HTR-8/SVneo (cell line): ENCODE measurements around the gene PHLDA3.
A peak's percentile ranks its signal among the peaks of the same experiment; 100 is the strongest.

ENCODE experiments used
- DNase-seq: peaks from one replicate; pipeline ENCODE4 v3.0.0; 2011; ENCODE audit warnings: low spot score, mixed read lengths; ENCODE audit not compliant: insufficient read length
- FAIRE-seq: peaks from 2 replicates; lab custom pipeline; 2011; peaks lifted over from hg19 to GRCh38; lab: Jason Lieb, UNC

Gene PHLDA3

GRCh38 chr1:201468501-201468843 lies 516 bp downstream of the PHLDA3 start:
- DNase-seq, result no peak

DNA sequence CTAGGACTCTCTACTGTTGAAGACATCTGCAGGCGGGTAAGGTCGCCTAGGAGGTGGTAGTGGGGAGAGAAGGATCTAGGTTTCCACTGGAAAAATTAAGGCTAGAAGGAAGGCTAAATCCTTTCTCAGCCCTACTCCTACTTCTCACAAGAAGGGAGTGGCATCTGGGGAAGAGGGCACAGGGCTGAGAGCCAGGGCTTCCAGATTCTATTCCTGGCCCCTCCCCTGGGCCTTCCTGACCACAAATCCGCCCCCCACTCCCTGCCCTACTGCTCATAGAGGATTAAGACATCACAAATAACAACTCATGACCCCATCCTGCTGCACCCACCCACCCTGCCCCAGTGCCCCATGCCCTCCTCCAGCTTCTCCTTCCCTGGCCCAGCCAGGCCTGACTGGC lies 2.5 kb downstream of the PHLDA3 start:
- DNase-seq (no peak), FAIRE-seq (no peak)

More at GRCh38 chr1:201468501-201468843, 516 bp downstream of the PHLDA3 start:
- FAIRE-seq, result no peak

DNA sequence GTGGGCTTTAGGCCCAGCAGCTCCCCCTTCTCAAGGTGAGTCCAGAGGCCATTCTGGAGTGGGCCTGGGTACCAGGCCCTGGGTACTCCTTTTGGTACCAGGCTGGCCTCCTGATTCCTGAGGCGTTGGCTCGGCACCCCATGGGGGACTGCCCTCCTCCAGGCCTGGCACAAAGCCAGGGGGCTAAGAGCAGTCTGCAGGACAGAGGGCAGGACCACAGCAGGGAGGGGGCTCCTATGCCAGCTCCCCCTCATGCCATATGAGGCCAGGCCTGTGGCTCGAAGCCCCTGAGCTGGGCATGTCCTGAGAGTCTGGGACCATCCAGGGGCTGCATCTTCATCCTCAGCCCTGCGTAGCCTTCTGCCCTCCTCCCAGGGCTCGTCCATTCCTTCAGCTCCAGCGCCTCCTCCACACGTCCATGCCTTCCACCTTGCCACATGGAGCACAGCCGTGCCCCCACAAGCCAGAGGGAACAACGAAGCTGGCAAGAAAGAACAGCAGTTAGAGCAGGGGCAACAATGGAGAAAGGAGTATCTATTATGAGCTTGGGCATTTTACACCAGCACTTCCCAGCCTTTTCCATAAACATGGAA lies 3.2 kb downstream of the PHLDA3 start:
- DNase-seq (no peak), FAIRE-seq (peak; percentile 9)

- FAIRE-seq (peak; percentile 36), DNase-seq (no peak)
Measured at GRCh38 chr1:201463071-201463552, 5.9 kb downstream of the PHLDA3 start.

DNA sequence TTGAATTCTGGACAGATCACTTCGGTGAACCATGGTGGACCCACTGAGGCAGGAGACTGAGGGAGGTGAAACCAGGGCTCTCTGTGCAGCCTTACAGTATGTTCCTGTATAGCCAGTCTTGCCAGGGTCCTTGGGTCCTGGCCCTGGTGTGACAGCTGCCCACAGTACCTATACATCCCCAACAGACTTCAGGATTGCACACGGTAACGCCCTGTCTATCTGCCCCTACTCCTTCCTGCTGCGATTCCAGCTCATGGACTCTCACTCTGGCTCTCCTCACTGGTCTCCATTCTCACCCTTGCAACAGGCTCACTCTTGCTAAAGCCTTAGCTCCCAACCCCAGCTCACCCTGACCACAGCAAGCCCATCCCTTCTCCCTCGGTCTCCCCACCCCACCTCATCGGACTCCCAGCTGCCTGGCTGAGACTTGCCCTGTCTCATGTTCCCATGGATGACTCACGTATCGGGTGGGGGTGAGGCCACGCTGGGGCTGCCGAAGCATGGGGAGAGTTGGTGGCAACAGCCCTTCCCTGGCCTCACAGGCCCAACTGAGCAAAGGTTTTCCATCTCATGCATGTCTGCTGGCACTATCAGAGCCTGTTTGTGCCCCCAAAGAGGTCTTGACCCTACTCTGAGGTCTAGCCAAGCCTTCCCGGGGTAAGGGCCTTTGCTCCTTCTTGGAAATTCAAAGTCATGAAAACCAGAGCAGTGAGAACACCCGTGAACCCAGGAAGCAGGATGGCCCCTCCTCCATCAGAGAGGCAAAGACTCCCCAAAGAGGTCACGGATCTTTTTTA lies 7.1 kb downstream of the PHLDA3 start:
- DNase-seq (peak; percentile 91), FAIRE-seq (peak; percentile 98)

DNA sequence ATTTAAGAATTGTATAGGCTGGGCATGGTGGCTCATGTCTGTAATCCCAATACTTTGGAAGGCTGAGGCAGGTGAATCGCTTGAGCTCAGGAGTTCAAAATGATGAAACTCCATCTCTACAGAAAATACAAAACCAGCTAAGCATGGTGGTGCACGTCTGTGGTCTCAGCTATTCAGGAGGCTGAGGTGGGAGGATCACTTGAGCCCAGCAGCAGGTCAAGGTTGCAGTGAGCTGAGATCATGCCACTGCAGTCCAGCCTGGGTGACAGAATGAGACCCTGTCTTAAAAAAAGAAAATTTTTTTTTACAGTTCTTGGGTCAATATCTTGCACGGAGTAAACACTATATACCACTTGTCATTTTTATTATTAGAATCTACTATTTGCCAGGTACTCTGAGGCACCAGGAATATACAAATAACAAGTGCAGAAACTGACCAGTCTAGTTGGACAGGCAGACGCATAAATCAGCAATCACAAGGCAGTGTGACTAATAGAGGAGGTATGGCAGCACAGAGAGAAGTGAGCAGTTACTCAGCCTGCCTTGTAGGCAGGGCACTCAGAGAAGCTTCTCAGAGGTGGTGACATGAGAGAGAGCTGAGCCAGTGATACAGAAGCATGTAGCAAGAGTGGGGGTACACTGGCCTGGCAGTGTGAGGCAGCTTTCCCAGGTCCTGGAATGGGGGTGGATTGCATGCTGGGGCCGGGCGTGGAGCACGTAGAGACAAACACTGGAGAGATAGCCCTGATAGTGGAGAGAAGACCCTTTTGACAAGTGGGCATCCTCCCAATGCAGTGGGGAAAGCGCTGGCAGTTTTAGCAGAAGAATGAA lies 8.0 kb downstream of the PHLDA3 start:
- DNase-seq (peak; percentile 91), FAIRE-seq (peak; percentile 82)

DNA sequence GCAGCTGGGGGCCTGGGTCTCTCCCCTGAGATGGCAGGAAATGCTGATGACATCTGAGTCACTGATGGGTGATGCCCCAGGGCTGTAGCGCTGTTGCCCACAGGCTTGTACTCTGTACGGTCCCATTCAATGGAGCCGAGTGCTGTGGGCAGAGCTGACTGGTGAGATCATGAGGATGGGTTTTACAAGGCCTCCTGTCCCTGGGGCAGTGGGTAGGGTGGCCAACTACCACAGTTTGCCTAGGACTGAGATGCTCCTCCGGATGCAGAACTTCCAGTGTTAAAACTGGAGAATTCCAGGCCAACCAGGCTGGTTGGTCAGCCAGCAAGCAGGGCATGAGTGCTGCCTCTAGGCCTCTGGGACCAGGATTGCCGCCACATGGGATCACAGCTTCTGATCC lies 9.2 kb downstream of the PHLDA3 start:
- FAIRE-seq, result no peak

DNA sequence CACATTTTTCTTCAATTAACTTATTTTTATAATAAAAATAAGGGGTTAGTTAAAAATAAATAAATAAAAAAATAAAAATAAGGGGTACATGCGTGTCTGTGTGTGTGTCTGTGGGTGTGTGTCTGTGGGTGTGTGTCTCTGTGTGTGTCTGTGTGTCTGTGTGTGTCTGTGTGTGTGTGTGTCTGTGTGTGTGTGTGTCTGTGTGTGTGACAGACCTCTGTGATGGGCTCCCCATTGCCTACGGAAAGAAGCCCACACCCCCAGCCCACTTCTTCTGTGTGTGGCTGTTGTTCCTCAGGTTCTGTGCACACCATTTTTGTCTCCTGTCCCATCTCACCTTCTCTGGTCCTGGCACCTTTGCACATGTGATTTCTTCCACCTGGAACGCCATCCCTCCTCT lies 9.9 kb downstream of the PHLDA3 start:
- FAIRE-seq (peak; percentile 66), DNase-seq (no peak)

More for the DNA sequence above, 9.2 kb downstream of the PHLDA3 start:
- no peak for DNase-seq

DNA sequence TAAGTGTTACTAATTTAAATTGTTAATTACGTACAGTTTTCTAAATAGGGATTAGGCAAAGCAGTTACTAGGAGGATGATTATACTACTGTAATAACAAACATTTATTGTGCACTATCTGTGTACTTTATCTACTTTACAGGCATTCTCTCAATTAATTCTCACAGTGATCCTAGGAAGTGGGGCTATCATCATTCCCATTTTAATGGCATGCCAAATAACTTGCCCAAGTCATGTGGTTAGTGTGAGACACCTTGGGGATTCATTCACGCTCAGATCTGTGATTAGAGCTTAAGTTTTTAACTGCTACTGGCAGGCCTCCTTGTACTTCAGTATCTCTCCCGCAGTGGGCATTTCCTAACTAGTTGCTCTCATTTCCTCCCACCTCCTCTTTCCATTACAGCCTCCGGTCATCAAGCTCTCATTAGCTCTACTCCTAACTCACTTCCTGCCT lies 11.5 kb downstream of the PHLDA3 start:
- no peak for DNase-seq
- no peak for FAIRE-seq

DNA sequence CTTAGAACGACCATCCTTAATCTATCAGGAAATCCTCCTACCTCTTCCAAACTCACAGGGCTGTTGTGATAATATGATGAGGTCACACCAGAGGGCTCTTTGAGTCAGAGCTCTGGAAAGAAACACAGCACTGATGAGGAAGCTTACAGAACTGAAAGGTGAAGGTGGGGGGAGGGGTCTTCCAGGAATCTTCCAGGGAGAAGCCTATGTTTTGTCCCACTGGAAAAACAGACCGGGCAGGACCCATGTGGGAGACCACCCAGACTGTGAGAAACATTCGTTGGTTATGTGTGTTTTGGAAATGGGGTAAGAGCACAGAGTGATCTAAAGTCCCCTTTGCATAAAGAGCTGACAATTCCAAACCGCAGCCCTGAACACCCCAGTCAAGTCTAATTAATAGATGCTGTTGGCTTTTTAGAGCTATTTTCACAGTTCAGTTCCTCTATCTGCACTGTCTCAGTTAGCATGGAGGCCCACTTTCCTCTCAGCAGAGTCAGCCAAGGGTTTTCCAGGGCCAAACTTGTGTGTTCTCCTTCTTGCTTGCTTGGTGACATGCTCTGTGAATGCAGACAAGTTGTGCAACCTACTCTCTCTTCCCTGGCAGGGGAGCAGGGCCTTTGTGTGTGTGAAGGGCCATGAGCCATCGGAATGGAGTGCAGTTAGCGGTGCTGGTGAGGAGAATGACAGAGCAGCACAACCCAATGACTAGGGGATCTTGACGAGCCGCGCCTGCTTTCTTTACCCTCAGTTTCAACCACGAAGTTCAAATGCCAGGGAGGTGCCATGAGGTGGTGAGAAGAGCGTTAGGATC lies 12.3 kb downstream of the PHLDA3 start:
- no peak for DNase-seq
- FAIRE-seq, result no peak

DNA sequence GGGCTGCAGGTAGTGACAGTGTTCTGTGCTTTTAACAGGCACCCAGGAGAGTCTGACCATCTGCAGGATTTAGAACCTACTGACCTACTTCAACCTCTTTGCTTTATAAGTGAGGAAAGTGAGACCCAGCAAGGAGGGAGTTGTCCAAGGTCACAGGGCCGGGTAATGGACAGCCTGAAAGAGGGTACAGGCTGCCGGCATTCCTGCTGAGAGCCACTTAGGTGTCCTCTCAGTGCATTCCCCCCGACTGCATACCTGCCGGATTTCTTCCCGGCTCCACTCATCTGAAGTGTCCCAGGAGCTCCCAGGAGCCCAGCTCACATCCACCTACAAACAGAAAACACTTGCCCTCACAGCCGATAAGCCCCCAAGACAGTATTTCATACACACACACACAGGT lies 13.9 kb downstream of the PHLDA3 start:
- DNase-seq (no peak), FAIRE-seq (no peak)

DNA sequence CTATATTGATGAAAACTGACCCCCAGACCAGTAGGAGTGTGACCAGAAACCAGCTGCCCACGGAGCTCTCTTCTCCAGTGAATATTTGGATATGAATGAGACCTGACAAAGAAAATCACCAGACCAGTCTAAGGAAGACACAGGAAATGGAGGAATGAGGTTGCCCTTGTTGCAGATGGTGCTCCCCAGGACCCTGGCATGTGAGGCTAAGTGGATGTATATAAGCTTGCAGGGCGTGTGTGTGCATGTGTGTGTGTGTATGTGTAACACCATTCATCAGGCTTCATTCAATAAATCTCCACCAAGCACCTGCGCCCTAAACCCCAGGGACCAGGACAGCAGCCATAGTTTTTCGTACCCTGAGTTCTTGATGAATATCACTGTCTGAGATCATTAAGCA lies 14.4 kb downstream of the PHLDA3 start:
- FAIRE-seq (no peak), DNase-seq (no peak)

DNA sequence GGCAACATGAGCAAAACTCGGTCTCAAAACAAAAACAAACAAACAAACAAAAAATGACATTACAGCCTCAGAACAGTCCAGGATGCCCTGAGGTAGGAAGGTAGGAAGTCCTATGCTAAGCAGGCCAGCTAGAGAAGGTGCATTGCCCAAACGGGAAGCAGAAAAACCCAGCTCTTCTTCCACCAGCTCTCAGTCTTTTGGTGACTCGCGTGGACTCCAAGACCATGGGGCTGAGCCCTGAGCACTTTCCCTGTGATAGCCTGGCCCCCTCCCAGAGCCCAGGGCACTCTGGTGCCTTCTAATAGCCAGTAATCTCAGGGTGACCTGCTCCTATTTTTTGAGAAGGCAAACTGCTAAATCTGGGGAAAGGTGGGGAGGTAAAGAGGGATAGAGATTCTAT lies 16.1 kb downstream of the PHLDA3 start:
- DNase-seq, result no peak
- FAIRE-seq, result no peak

DNA sequence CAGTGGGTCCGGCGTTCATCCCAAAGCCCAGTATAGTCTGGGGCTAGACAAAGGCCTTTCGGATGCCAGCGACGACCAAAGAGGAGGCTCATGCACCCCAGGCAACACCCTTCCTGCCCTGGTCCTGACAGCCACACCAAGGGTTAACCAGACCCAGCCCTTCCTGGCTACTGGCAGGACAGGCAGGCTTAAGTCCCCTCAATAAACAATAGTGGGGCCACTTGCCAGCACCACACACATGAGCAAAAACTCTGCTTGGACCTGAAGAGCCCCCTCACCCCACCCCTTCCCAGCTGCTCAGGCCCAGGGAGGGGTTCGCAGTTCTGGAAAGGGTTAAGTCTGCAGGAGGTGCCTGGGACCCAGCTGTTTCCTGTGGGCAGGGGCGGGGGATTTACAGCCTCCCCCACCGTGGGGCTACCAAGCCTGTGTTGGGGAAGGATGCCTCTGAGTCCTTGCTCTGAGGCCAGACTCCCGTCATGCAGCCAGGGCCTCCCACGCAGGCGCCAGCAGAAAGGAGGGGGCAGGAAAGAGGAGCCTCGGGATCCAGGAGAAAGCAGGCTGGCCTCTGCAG lies 18.2 kb downstream of the PHLDA3 start:
- no peak for FAIRE-seq
- no peak for DNase-seq

DNA sequence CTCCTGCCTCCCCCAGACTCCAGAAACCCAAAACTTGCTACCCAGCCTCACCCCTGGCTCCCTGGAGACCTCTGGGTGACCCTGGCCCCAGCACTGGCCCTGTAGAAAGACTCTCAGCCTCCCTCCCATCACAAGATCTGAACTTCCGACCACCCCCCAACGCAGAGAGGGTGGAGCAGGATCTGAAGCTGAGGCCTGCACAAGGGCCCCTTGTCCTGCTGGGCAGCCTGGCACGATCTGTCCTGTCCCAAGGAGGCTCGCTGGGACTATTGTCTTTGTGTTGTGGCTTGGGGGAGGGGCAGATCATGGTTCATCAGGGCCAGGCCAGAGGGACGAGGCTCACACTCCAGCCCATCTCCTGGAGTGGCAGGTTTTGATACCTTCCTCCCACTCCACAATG lies 20.0 kb downstream of the PHLDA3 start:
- no peak for FAIRE-seq
- no peak for DNase-seq

DNA sequence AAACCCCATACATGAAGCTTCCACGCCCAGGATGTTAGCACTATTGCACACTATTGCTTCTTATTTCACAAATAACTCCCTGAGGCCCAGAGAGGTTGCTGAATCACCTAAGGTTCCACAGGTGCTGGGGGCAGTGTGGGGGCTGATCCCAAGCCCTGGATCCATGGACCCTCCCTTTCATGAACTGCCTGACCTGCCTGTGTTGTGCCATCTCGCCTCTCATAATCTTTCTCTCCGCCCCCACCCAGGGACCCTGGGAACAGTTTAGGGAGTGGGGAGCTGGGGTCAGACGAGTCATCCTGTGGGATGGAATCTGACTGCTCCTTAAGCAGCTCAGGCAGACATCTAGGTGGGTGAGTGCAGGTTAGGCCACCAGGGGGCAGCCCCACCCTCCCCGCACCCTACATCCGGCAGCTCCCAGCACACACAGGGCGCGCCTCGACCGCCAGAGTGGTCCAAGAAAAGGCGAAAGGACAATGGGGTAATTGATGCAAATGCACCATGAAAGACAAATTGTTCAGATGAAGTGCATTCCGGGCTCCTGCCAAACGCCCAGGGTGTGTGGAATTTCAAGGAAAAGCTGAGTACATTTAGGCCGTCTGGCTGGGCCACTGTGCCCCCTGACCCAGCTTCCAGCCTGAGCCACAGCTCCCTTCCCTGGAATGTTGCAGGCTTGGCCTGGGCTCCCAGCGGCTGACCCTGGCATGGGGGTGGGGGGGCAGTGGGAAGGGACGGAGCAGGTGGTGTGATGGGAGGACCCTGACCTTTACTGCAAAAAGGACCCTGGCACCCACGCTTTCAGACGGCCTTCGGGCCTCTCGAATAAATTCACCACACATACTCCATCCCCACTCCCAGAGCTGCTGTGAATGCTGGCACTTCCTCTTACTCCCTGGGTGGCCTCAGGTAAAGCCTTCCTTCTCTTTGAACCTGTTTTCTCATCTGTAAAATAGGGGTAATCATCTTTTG lies 20.8 kb downstream of the PHLDA3 start:
- FAIRE-seq (peak; percentile 80), DNase-seq (peak; percentile 86)

DNA sequence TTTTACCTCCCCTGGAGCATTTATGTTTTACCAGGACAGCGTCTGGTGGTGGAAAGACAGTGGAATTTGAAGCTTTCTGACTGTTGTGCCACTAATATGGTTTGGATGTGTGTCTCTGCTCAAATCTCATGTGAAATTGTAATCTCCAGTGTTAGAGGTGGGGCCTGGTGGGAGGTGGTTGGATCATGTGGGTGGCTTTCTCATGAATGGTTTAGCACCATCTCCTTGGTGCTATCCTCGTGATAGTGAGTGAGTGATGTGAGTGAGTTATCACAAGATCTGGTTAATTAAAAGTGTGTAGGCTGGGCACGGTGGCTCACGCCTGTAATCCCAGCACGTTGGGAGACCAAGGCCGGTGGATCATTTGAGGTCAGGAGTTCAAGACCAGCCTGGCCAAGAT lies 23.7 kb downstream of the PHLDA3 start:
- DNase-seq (no peak), FAIRE-seq (no peak)

GRCh38 chr1:201444792-201445191 lies 24.2 kb downstream of the PHLDA3 start:
- DNase-seq (no peak), FAIRE-seq (no peak)

DNA sequence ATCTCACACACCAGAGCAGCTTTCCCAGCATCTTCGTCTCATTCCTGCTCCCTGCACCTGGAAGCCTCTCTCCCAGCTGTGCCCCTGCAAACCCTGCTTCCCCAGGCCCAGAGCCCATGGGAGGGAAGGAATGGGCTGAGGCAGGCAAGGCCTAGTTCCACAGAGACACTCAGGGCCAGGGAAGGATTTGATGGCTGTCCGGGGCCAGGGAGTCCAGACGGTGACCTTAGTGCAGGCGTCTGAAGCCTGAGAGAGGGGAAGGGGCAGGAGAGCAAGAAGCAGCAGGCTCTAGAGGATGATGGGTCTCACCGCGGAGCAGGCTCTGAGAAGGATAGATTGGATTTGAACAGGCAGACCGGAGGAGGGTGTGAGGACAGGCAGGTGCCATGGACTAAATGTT lies 25.2 kb downstream of the PHLDA3 start:
- FAIRE-seq, result no peak
- no peak for DNase-seq
